ENCODE results near the gene PTDSS2. TPM values are rescaled to one million over a fixed set of nuclear protein-coding genes. Genes with fewer than 3 reads are reported as not detected.

PTDSS2 gene
- total and polyA plus RNA-seq, 2 of the 13 experiments (the other 11 are each of a cell fraction or from before 2014, with no cell fraction given) = 21.7 to 26.4 TPM

GRCh38 chr11:468036-468435 is 18.0 kb downstream of the PTDSS2 start (continued):
- no peak for TF ChIP-seq ZNF230 (CRISPR knock-in tag; IDR thresholded peaks at IDR 0.05)

- no peaks in the 10 kb centered on the region for H3K27me3 ChIP-seq (ENCODE audit: control insufficient read depth in 1 of 2, insufficient read depth in 2 of 2, low read length in 2 of 2)
- H2AFZ ChIP-seq (ENCODE audit: low read length) = no peak overlapping the region
- TF ChIP-seq ZBTB40 (IDR thresholded peaks at IDR 0.05) (peak; percentile 70), ZBTB40 (CRISPR knock-in tag; IDR thresholded peaks at IDR 0.05) (peak; percentile 97), ZBTB7A (CRISPR knock-in tag; IDR thresholded peaks at IDR 0.05) (no peak)
- POLR2A ChIA-PET = no interaction called here
- no peak overlapping the region for H3K9ac ChIP-seq (ENCODE audit: insufficient read depth, low read depth, low read length)
- H3K9me3 ChIP-seq (ENCODE audit: low read length) = no peaks in the 10 kb centered on the region
- FAIRE-seq (no peak), ATAC-seq (no peak), DNase-seq (ENCODE audit: low spot score) (no peak)
- H3K36me3 ChIP-seq (replicated peaks in 1 of 2; ENCODE audit: control insufficient read depth in 1 of 2, insufficient read depth in 2 of 2, low read length in 2 of 2) = peaks cover 2 to 15% of the 10 kb centered on the region in 2 experiments
- no peak overlapping the region for H3K27ac ChIP-seq (ENCODE audit: extremely low read length, insufficient read depth, low read length)
- no peak overlapping the region for H3K4me3 ChIP-seq (replicated peaks in 1 of 3; ENCODE audit: insufficient read depth in 1 of 3, low read depth in 2 of 3, low read length in 3 of 3)
- 98% methylated on average over 6 of the region's 6 CpGs for WGBS (ENCODE audit: low lambda C conversion rate)
- CTCF ChIA-PET (ENCODE audit: low intra/inter-chr PET ratio, low total read pairs) = no interaction called here
- BruUV-seq (replicated peaks) = no TSS peak
- peaks cover 19% of the 10 kb centered on the region for H3K4me1 ChIP-seq (ENCODE audit: insufficient read depth, low read length)
- H4K20me1 ChIP-seq (ENCODE audit: insufficient read depth, low read length) = no peaks in the 10 kb centered on the region
- intact Hi-C loops (cut with micrococcal nuclease; ENCODE audit: unreplicated experiment) (no loop called here), in situ Hi-C loops (cut with HindIII; ENCODE audit: extremely low pct_ligation_motif_present, low pct_unique_long_range_greater_than_20kb) (no loop called here)
- H3K4me2 ChIP-seq (ENCODE audit: low read depth, low read length) = no peak overlapping the region
- peaks cover 2% of the 10 kb centered on the region for H3K79me2 ChIP-seq (ENCODE audit: insufficient read depth, low read length)
These were observed 18.4 kb downstream of the PTDSS2 start for GRCh38 chr11:468493-468892.
